Retinal pigment epithelial cell (primary cell): ENCODE results near the gene OCA2.
"Not testable (repeated sequence)": the region's sequence is repeated elsewhere in the genome, so short reads cannot be mapped to it uniquely, and the experiment has no call there.

Experiments
- DNase-seq: peaks from one replicate; pipeline ENCODE4 v3.0.0-alpha.2; 2010; ENCODE audit warnings: low read depth
- H3K4me3 ChIP-seq: 2 replicates; pipeline ENCODE4 v1.5.1; 2011; ENCODE audit warnings: mild to moderate bottlenecking, low read length, control low read depth, moderate library complexity
- TF ChIP-seq, protein P1 (sequence below): conservative IDR thresholded peaks from 2 replicates; pipeline ENCODE4 v1.5.1; 2011; ENCODE audit warnings: low read depth, low read length, control low read depth, inconsistent platforms

OCA2 gene

GRCh38 chr15:27734785-27735495, 364.2 kb downstream of the OCA2 start:
- H3K4me3 ChIP-seq = no peak overlapping the region
- TF ChIP-seq, protein P1, sequence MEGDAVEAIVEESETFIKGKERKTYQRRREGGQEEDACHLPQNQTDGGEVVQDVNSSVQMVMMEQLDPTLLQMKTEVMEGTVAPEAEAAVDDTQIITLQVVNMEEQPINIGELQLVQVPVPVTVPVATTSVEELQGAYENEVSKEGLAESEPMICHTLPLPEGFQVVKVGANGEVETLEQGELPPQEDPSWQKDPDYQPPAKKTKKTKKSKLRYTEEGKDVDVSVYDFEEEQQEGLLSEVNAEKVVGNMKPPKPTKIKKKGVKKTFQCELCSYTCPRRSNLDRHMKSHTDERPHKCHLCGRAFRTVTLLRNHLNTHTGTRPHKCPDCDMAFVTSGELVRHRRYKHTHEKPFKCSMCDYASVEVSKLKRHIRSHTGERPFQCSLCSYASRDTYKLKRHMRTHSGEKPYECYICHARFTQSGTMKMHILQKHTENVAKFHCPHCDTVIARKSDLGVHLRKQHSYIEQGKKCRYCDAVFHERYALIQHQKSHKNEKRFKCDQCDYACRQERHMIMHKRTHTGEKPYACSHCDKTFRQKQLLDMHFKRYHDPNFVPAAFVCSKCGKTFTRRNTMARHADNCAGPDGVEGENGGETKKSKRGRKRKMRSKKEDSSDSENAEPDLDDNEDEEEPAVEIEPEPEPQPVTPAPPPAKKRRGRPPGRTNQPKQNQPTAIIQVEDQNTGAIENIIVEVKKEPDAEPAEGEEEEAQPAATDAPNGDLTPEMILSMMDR = no peak
- DNase-seq = no peak

DNA sequence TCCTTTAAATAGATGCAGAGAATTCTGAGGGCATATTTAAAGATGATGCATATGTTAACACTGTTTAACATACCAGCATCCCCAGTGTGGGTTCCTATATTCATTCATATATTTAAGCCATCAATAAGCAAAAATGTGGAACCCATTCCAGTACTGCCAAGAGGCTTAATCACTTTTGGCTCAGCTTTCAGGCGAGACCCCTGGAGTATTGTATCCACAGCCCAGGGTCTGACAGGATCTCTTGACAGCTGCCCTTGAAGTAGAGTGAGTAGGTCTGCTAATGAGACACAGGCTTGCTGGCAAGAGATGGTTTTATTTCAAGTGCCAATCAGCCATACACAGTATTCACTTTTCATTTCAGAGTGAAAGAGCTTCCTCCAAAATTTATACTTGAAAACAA, 367.3 kb downstream of the OCA2 start:
- TF ChIP-seq, protein P1 = no peak
- no peak for DNase-seq
- no peak overlapping the region for H3K4me3 ChIP-seq

- no peak for DNase-seq
- TF ChIP-seq, protein P1 = no peak
- no peak overlapping the region for H3K4me3 ChIP-seq
Measured at GRCh38 chr15:27730868-27731267, 368.2 kb downstream of the OCA2 start.

GRCh38 chr15:27725731-27726130, 373.4 kb downstream of the OCA2 start:
- no peak overlapping the region for H3K4me3 ChIP-seq
- TF ChIP-seq, protein P1 = no peak
- no peak for DNase-seq

DNA sequence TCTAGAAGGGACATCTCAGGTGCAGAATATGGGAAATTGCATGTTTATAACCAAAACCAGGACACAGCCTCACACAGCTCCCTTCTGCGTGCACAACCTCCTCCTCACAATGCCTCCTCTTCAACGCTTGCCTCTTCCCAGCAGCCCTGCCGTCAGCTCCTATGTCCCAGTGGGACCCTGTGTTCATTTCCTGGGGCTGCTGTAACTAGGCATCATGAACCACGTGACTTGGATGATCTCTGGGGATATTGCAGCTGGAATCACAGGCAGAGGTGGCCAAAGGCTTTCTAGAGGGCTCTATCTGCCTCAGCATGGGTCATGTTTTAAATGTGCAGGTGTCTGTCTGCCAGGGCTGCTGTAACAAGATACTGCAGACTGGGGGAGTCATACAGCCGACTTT, 375.3 kb downstream of the OCA2 start:
- TF ChIP-seq, protein P1 = no peak
- DNase-seq = no peak
- no peak overlapping the region for H3K4me3 ChIP-seq

DNA sequence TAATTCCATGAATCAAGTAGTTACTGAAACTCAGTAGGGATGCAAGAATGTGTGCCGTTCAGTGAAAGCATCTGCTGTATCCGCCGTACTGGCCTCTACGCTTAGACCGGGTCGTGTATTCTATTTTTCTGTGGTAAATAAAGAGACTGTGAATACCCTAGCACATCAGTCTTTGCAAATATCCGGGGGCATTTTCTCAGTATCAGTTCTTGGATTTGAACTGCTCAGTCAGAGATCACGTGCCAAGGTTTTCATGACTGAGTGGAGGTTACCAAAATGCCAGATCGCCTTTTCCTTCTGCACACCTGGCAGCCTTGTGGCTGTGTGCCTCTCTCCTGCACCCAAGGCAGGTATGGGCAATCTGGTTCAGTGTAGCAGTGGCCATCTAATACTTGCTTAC, 377.0 kb downstream of the OCA2 start:
- no peak for DNase-seq
- no peak overlapping the region for H3K4me3 ChIP-seq
- TF ChIP-seq, protein P1 = no peak

- H3K4me3 ChIP-seq = no peak overlapping the region
- DNase-seq = no peak
- TF ChIP-seq, protein P1 = no peak
Measured at GRCh38 chr15:27714675-27715074, 384.4 kb downstream of the OCA2 start.

- not testable (repeated sequence) for DNase-seq, H3K4me3 ChIP-seq
Measured at GRCh38 chr15:27713850-27714249, 385.3 kb downstream of the OCA2 start.
